ENCODE results near the gene GRHPR. TPM values are rescaled to one million over a fixed set of nuclear protein-coding genes. Genes with fewer than 3 reads are reported as not detected.

Gene GRHPR
- polyA plus RNA-seq, 1 donor from 2014 or later: 128 TPM

DNA sequence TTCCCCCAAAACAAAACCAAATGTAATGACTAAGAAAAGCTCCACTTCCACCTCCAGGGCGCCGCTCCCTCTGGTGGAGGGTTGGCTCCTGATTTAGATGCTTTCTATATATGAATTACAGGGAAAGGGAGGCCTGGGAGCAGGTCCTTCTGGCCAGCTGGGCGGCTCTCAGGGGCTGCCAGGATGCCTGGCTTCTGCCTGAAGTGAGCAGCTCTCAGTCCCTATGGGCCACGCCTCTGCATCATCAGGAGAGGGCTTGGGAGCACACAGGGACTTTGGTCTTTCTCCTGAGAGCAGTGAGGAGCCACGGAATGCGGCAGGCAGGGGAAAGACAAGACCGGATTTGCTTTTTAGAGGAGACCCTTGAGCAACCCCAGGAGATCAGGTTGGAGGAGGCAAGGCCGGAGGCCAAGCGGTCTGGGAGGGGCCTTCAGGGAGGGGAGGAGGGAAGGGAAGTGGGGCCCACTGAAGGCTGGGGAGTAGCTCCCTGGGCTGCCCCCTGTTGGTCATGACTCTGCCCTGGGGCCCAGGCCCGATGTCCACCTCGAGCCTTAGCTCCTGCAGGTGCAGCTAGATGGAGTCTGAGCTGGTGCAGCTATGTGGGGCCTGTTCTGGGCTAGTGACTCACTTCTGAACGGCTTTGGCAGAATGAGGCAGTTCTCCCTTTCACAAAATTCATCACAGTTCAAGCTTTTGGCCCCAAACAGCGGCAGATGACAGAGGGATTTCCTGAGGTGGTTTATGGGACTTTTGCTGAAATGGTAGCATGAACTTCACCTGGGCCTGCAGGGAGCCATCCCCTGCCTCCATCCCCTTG is 11.3 kb upstream of the GRHPR start:
- Histone ChIP-seq H3F3A (ENCODE audit: insufficient read depth, low read length, poor library complexity, severe bottlenecking) (no peaks in the 10 kb centered on the region), H3K9me2 (ENCODE audit: insufficient read depth, low read length) (no peaks in the 10 kb centered on the region), H3K4me2 (ENCODE audit: low read length) (no peak overlapping the region), H4K20me1 (ENCODE audit: insufficient read depth) (no peaks in the 10 kb centered on the region), H3K27ac (ENCODE audit: low read length) (no peak overlapping the region), H3K9me3 (ENCODE audit: low read length) (no peaks in the 10 kb centered on the region), H3K36me3 (ENCODE audit: insufficient read depth, low read length) (no peaks in the 10 kb centered on the region), H3K79me2 (replicated peaks; ENCODE audit: insufficient read depth, low read length) (no peaks in the 10 kb centered on the region), H3K27me3 (ENCODE audit: insufficient read depth, low read depth, low read length) (no peaks in the 10 kb centered on the region), H2AFZ (ENCODE audit: low read depth, low read length) (no peak overlapping the region), H3K4me3 (ENCODE audit: low read length) (no peak overlapping the region), H3K9ac (ENCODE audit: low read length) (no peak overlapping the region)
- TF ChIP-seq MXI1 (conservative IDR thresholded peaks at IDR 0.05; ENCODE audit: poor library complexity, severe bottlenecking) (no peak), TAF1 (IDR thresholded peaks at IDR 0.05; ENCODE audit: low read depth) (no peak), POLR2AphosphoS5 (IDR thresholded peaks at IDR 0.05) (no peak)
- TF ChIP-seq, protein P1, sequence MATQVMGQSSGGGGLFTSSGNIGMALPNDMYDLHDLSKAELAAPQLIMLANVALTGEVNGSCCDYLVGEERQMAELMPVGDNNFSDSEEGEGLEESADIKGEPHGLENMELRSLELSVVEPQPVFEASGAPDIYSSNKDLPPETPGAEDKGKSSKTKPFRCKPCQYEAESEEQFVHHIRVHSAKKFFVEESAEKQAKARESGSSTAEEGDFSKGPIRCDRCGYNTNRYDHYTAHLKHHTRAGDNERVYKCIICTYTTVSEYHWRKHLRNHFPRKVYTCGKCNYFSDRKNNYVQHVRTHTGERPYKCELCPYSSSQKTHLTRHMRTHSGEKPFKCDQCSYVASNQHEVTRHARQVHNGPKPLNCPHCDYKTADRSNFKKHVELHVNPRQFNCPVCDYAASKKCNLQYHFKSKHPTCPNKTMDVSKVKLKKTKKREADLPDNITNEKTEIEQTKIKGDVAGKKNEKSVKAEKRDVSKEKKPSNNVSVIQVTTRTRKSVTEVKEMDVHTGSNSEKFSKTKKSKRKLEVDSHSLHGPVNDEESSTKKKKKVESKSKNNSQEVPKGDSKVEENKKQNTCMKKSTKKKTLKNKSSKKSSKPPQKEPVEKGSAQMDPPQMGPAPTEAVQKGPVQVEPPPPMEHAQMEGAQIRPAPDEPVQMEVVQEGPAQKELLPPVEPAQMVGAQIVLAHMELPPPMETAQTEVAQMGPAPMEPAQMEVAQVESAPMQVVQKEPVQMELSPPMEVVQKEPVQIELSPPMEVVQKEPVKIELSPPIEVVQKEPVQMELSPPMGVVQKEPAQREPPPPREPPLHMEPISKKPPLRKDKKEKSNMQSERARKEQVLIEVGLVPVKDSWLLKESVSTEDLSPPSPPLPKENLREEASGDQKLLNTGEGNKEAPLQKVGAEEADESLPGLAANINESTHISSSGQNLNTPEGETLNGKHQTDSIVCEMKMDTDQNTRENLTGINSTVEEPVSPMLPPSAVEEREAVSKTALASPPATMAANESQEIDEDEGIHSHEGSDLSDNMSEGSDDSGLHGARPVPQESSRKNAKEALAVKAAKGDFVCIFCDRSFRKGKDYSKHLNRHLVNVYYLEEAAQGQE (IDR thresholded peaks at IDR 0.05; ENCODE audit: borderline replicate concordance): no peak
- TF ChIP-seq, protein P2, sequence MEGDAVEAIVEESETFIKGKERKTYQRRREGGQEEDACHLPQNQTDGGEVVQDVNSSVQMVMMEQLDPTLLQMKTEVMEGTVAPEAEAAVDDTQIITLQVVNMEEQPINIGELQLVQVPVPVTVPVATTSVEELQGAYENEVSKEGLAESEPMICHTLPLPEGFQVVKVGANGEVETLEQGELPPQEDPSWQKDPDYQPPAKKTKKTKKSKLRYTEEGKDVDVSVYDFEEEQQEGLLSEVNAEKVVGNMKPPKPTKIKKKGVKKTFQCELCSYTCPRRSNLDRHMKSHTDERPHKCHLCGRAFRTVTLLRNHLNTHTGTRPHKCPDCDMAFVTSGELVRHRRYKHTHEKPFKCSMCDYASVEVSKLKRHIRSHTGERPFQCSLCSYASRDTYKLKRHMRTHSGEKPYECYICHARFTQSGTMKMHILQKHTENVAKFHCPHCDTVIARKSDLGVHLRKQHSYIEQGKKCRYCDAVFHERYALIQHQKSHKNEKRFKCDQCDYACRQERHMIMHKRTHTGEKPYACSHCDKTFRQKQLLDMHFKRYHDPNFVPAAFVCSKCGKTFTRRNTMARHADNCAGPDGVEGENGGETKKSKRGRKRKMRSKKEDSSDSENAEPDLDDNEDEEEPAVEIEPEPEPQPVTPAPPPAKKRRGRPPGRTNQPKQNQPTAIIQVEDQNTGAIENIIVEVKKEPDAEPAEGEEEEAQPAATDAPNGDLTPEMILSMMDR (IDR thresholded peaks at IDR 0.05; ENCODE audit: poor library complexity, severe bottlenecking): no peak

GRCh38 chr9:37412431-37413151 is 9.9 kb upstream of the GRHPR start:
- Histone ChIP-seq H3K27ac (ENCODE audit: low read length) (no peak overlapping the region), H2AFZ (ENCODE audit: low read depth, low read length) (no peak overlapping the region)

More at GRCh38 chr9:37412431-37413151, 9.9 kb upstream of the GRHPR start:
- H3K9me2 ChIP-seq (ENCODE audit: insufficient read depth, low read length): no peaks in the 10 kb centered on the region
- no peaks in the 10 kb centered on the region for H3K36me3 ChIP-seq (ENCODE audit: insufficient read depth, low read length)
- no peak overlapping the region for H3K4me2 ChIP-seq (ENCODE audit: low read length)
- no peak overlapping the region for H3K9ac ChIP-seq (ENCODE audit: low read length)
- no peaks in the 10 kb centered on the region for H3K9me3 ChIP-seq (ENCODE audit: low read length)
- no peak overlapping the region for H3K4me3 ChIP-seq (ENCODE audit: low read length)
- no peaks in the 10 kb centered on the region for H3F3A ChIP-seq (ENCODE audit: insufficient read depth, low read length, poor library complexity, severe bottlenecking)
- TF ChIP-seq MXI1 (conservative IDR thresholded peaks at IDR 0.05; ENCODE audit: poor library complexity, severe bottlenecking): no peak
- no peak for TF ChIP-seq EP300 (conservative IDR thresholded peaks at IDR 0.05; ENCODE audit: poor library complexity, severe bottlenecking)
- TF ChIP-seq, protein P2 (IDR thresholded peaks at IDR 0.05; ENCODE audit: poor library complexity, severe bottlenecking): no peak
- no peak for TF ChIP-seq EZH2 (IDR thresholded peaks at IDR 0.05; ENCODE audit: borderline replicate concordance, insufficient read depth, low read length, poor library complexity, severe bottlenecking)
- no peak for TF ChIP-seq TAF1 (IDR thresholded peaks at IDR 0.05; ENCODE audit: low read depth)
- TF ChIP-seq POLR2AphosphoS5 (IDR thresholded peaks at IDR 0.05): no peak
- no peak for TF ChIP-seq SMC3 (conservative IDR thresholded peaks at IDR 0.05; ENCODE audit: poor library complexity)
- TF ChIP-seq, protein P1 (IDR thresholded peaks at IDR 0.05; ENCODE audit: borderline replicate concordance): no peak
- no peak for TF ChIP-seq RAD21 (conservative IDR thresholded peaks at IDR 0.05)
- no peaks in the 10 kb centered on the region for H4K20me1 ChIP-seq (ENCODE audit: insufficient read depth)
- no peaks in the 10 kb centered on the region for H3K27me3 ChIP-seq (ENCODE audit: insufficient read depth, low read depth, low read length)
- H3K79me2 ChIP-seq (replicated peaks; ENCODE audit: insufficient read depth, low read length): no peaks in the 10 kb centered on the region
